ENCODE results near the gene TXN. TPM values are rescaled to one million over a fixed set of nuclear protein-coding genes. Genes with fewer than 3 reads are reported as not detected.

The TXN gene
- total RNA-seq, 1 experiment from 2014 or later, result 446 TPM

DNA sequence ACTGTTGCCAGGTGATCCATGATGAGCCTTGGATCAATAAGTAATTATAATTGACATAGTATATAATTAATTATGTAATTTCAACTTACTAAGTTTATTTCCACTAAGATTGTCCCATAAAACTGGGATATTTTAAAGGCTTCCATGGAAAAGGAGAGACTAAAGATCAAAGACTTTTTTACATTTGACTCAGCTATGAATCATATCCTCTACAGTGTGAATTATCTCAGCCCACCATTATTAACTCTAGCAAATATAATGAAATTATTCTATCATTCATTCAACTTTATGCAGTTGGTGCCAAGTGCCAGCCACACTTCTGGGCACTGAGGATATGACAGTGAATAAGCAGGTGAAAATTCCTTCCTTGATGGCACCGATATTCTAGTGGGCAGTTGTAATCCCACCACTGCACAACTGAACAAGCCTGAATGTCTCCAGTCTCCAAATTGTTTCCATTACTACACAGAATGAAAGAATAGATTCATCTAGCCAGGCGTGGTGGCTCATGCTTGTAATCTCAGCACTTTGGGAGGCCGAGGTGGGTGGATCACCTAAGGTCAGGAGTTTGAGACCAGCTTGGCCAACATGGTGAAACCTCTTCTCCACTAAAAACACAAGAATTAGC lies 21.9 kb upstream of the TXN start:
- no TSS peak for BruUV-seq (replicated peaks)
- peaks cover 7% of the 10 kb centered on the region for H3K4me1 Mint-ChIP-seq (ENCODE audit: low read depth, unreplicated experiment)
- ChIA-PET POLR2A (no interaction called here), CTCF (no interaction called here)
- no peak overlapping the region for H3K27ac Mint-ChIP-seq (ENCODE audit: unreplicated experiment)
- Histone ChIP-seq H3K4me3 (ENCODE audit: low read depth, low read length) (no peak overlapping the region), H3K4me1 (peaks cover 25% of the 10 kb centered on the region), H3K27me3 (replicated peaks; ENCODE audit: control insufficient read depth, insufficient read depth, low read length) (no peaks in the 10 kb centered on the region), H3K36me3 (ENCODE audit: control insufficient read depth, insufficient read depth, low read length) (no peaks in the 10 kb centered on the region), H3K9me3 (no peaks in the 10 kb centered on the region)
- no peak for DNase-seq
- H3K4me3 Mint-ChIP-seq (ENCODE audit: unreplicated experiment), result no peak overlapping the region
- TF ChIP-seq, protein P1, sequence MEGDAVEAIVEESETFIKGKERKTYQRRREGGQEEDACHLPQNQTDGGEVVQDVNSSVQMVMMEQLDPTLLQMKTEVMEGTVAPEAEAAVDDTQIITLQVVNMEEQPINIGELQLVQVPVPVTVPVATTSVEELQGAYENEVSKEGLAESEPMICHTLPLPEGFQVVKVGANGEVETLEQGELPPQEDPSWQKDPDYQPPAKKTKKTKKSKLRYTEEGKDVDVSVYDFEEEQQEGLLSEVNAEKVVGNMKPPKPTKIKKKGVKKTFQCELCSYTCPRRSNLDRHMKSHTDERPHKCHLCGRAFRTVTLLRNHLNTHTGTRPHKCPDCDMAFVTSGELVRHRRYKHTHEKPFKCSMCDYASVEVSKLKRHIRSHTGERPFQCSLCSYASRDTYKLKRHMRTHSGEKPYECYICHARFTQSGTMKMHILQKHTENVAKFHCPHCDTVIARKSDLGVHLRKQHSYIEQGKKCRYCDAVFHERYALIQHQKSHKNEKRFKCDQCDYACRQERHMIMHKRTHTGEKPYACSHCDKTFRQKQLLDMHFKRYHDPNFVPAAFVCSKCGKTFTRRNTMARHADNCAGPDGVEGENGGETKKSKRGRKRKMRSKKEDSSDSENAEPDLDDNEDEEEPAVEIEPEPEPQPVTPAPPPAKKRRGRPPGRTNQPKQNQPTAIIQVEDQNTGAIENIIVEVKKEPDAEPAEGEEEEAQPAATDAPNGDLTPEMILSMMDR (IDR thresholded peaks at IDR 0.05; ENCODE audit: insufficient read depth in 1 of 2, low read depth in 1 of 2, low read length in 1 of 2, severe bottlenecking in 1 of 2, unreplicated experiment in 1 of 2), result no peak
- H3K36me3 Mint-ChIP-seq (ENCODE audit: insufficient read depth, unreplicated experiment), result no peaks in the 10 kb centered on the region
- no peaks in the 10 kb centered on the region for H3K9me3 Mint-ChIP-seq (ENCODE audit: unreplicated experiment)
- no peaks in the 10 kb centered on the region for H3K27me3 Mint-ChIP-seq (ENCODE audit: insufficient read depth, unreplicated experiment)
- intact Hi-C loops (cut with micrococcal nuclease; ENCODE audit: unreplicated experiment), result no loop called here

DNA sequence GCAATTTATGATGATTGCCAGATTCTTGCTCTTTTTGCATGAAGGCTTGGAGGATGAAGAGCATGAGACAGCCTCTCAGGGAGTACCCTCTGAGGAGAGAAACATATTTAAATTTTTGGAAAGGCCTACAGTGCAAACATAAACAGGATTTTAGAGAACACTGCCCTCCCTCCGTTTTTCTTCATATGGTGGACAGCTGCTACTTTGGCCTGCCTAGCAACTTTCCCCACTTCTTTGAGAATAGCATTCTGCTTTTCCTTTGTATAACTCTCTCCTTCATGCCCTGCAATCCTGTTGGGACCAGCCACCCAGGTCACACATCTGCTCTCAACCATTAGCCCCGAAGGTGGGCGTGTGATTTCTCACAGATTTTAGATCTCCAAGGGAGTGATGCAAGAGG lies 20.5 kb upstream of the TXN start:
- no peak for DNase-seq
- POLR2A ChIA-PET, result no interaction called here

DNA sequence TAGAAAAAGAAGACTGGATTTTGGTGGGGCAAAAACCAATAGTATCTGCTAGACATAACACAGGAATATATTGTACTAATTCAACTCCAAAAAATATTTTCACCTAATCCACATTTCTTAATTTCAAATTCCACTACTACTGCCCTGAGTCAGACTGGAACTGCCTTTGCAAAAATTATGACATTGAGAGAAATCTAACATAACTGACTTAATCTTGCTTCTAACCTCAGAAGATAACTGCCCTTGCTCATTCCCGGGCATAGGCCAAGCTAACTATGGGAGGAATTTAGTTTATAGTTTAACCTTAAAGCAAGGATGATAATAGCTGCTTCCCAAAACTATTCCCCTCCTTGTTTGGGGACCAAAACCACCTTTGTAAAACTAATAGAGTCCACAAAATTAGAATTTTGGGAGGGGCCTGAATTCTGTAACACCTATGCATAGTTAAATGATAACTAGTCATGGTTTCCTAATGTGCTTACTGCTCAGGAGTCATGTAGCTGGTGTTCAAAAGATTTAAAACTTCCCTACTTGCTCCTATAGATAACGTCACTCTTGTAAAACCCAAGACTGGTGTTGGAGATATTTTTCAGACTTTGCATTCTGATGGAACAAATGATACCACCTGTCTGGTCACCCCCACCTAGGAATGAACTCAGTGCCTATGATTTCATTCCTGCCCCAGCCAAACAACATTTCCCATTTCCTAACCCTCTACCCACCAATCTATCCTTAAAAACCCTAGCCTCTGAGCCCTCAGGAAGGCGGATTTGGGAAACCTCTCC lies 14.1 kb upstream of the TXN start:
- Mint-ChIP-seq H3K9me3 (ENCODE audit: unreplicated experiment) (no peaks in the 10 kb centered on the region), H3K4me1 (ENCODE audit: low read depth, unreplicated experiment) (peaks cover 16% of the 10 kb centered on the region), H3K27me3 (ENCODE audit: insufficient read depth, unreplicated experiment) (no peaks in the 10 kb centered on the region), H3K27ac (ENCODE audit: unreplicated experiment) (no peak overlapping the region), H3K4me3 (ENCODE audit: unreplicated experiment) (no peak overlapping the region), H3K36me3 (ENCODE audit: insufficient read depth, unreplicated experiment) (no peaks in the 10 kb centered on the region)
- H3K36me3 ChIP-seq (ENCODE audit: control insufficient read depth, insufficient read depth, low read length), result no peaks in the 10 kb centered on the region; the same call in 1 of the 2 replicates
- no peaks in the 10 kb centered on the region for H3K27me3 ChIP-seq (replicated peaks; ENCODE audit: control insufficient read depth, insufficient read depth, low read length)
- POLR2A ChIA-PET, result interaction anchor here (1.5 kb wide), 1 partner anchor 14 kb away, joined by 8 read pairs; the partner anchor contains the start of gene TXN
- H3K4me1 ChIP-seq, result peaks cover 21% of the 10 kb centered on the region
- BruUV-seq (replicated peaks), result no TSS peak
- no peaks in the 10 kb centered on the region for H3K9me3 ChIP-seq
- CTCF ChIA-PET, result no interaction called here
- intact Hi-C loops (cut with micrococcal nuclease; ENCODE audit: unreplicated experiment), result loop anchor here (1.0 kb wide), 1 partner anchor 12 kb away; no protein-coding TSS in a partner anchor
- TF ChIP-seq, protein P1 (IDR thresholded peaks at IDR 0.05; ENCODE audit: insufficient read depth in 1 of 2, low read depth in 1 of 2, low read length in 1 of 2, severe bottlenecking in 1 of 2, unreplicated experiment in 1 of 2), result no peak
- no peak overlapping the region for H3K4me3 ChIP-seq (ENCODE audit: low read depth, low read length)
- no peak for DNase-seq

More for the DNA sequence above, 20.5 kb upstream of the TXN start:
- no peaks in the 10 kb centered on the region for H3K4me1 Mint-ChIP-seq (ENCODE audit: low read depth, unreplicated experiment)
- CTCF ChIA-PET, result no interaction called here
- Histone ChIP-seq H3K36me3 (ENCODE audit: control insufficient read depth, insufficient read depth, low read length) (no peaks in the 10 kb centered on the region), H3K4me1 (peaks cover 10% of the 10 kb centered on the region), H3K4me3 (ENCODE audit: low read depth, low read length) (no peak overlapping the region), H3K27me3 (replicated peaks; ENCODE audit: control insufficient read depth, insufficient read depth, low read length) (no peaks in the 10 kb centered on the region), H3K9me3 (no peaks in the 10 kb centered on the region)
- H3K36me3 Mint-ChIP-seq (ENCODE audit: insufficient read depth, unreplicated experiment), result no peaks in the 10 kb centered on the region
- intact Hi-C loops (cut with micrococcal nuclease; ENCODE audit: unreplicated experiment), result loop anchor here (1.0 kb wide), 1 partner anchor 20 kb away; the partner anchor contains the start of gene TXN
- H3K27me3 Mint-ChIP-seq (ENCODE audit: insufficient read depth, unreplicated experiment), result no peaks in the 10 kb centered on the region
- no peak overlapping the region for H3K4me3 Mint-ChIP-seq (ENCODE audit: unreplicated experiment)
- H3K9me3 Mint-ChIP-seq (ENCODE audit: unreplicated experiment), result no peaks in the 10 kb centered on the region
- TF ChIP-seq, protein P1 (IDR thresholded peaks at IDR 0.05; ENCODE audit: insufficient read depth in 1 of 2, low read depth in 1 of 2, low read length in 1 of 2, severe bottlenecking in 1 of 2, unreplicated experiment in 1 of 2), result no peak
- BruUV-seq (replicated peaks), result no TSS peak
- H3K27ac Mint-ChIP-seq (ENCODE audit: unreplicated experiment), result no peak overlapping the region

Measured in Caco-2 (cell line).